HCT116 (cell line): ENCODE measurements around the gene ADGRA1. TPM values are rescaled to one million over a fixed set of nuclear protein-coding genes. Genes with fewer than 3 reads are reported as not detected.

Experiments
- ATAC-seq: fragments of 200-7000 bp; cut with Tn5 transposase; 2 replicates; pipeline ENCODE4 v1.9.1; 2020; ENCODE audit warnings: mild to moderate bottlenecking, moderate library complexity
- BruUV-seq: library from RNA; stranded (reverse); fragments of 400-500 nt; replicated peaks from 2 replicates; lab custom pipeline; 2021; lab: Mats Ljungman, UMichigan
- CTCF ChIA-PET: fragments of 300-600 bp; sonication (Branson Sonifier 250); formaldehyde crosslinking; loops from one replicate; lab custom pipeline; 2021; ENCODE audit warnings: antibody characterized with exemption; lab: Charles Lee
- POLR2A ChIA-PET: fragments of 300-600, 350-600 bp; sonication (Branson Sonifier 250); formaldehyde crosslinking; loops from one replicate; lab custom pipeline; 2021; ENCODE audit warnings: antibody characterized with exemption; lab: Charles Lee
- RAD21 ChIA-PET, 2 experiments: fragments of 300-600 bp; sonication (Branson Sonifier 250); formaldehyde crosslinking; loops; one replicate each; lab custom pipeline; 2023; ENCODE audit warnings: low total read pairs in 2 of 2; ENCODE audit not compliant: uncharacterized antibody in 2 of 2, unreplicated experiment in 2 of 2, low non-redundant PET in 1 of 2; lab: Charles Lee
- DNase-seq: peaks from one replicate; pipeline ENCODE4 v3.0.0-alpha.2; 2010; ENCODE audit warnings: low read depth, low spot score
- H2AFZ ChIP-seq: fragments of 200-600 bp; shearing (Covaris generic), sonication (generic); 2 replicates; pipeline ENCODE4 v1.6.1; 2017; ENCODE audit warnings: low read depth, mixed run types, mixed read lengths, antibody characterized with exemption, low read length; ENCODE audit not compliant: poor library complexity, severe bottlenecking
- H3K27ac ChIP-seq: 2 replicates; pipeline ENCODE4 v1.5.1; 2012; ENCODE audit warnings: low read depth, low read length
- H3K27me3 ChIP-seq: fragments of 200-600 bp; sonication (generic); 2 replicates; pipeline ENCODE4 v1.6.1; 2016; ENCODE audit warnings: mixed run types, low read length, mixed read lengths; ENCODE audit not compliant: insufficient read depth
- H3K36me3 ChIP-seq, 2 experiments: fragments of 200-500 bp in 1 of 2; fragments of 200-600 bp in 1 of 2; sonication (Bioruptor generic) in 1 of 2; sonication (generic) in 1 of 2; 2 replicates each; pipeline versions ENCODE4 v1.5.1 to v1.6.1; 2014 to 2016; ENCODE audit warnings: low read length in 2 of 2, inconsistent platforms in 1 of 2, mixed read lengths in 1 of 2, mixed run types in 1 of 2; ENCODE audit not compliant: insufficient read depth in 2 of 2, control insufficient read depth in 1 of 2
- H3K4me1 ChIP-seq, 2 experiments: fragments of 200-600 bp in 1 of 2; sonication (generic) in 1 of 2; 2 replicates each; pipeline versions ENCODE4 v1.5.1 to v1.6.1; 2012 to 2017; ENCODE audit warnings: low read length in 2 of 2, inconsistent platforms in 1 of 2, mild to moderate bottlenecking in 1 of 2, mixed read lengths in 1 of 2, mixed run types in 1 of 2, moderate library complexity in 1 of 2; ENCODE audit not compliant: insufficient read depth in 2 of 2, control insufficient read depth in 1 of 2
- H3K4me2 ChIP-seq: fragments of 200-600 bp; sonication (generic); 2 replicates; pipeline ENCODE4 v1.6.1; 2017; ENCODE audit warnings: mixed run types, low read length, mixed read lengths
- H3K4me3 ChIP-seq, 2 experiments: fragments of 200-600 bp in 1 of 2; sonication (generic) in 1 of 2; replicated peaks in 1 of 2; 2 replicates each; pipeline ENCODE4 v1.5.1; 2011 to 2016; ENCODE audit warnings: low read length in 2 of 2, control low read depth in 1 of 2, low read depth in 1 of 2, mild to moderate bottlenecking in 1 of 2, mixed read lengths in 1 of 2, mixed run types in 1 of 2
- H3K79me2 ChIP-seq: fragments of 200-600 bp; sonication (generic); 2 replicates; pipeline ENCODE4 v1.6.1; 2017; ENCODE audit warnings: mild to moderate bottlenecking, mixed run types, low read length, moderate library complexity, mixed read lengths; ENCODE audit not compliant: insufficient read depth
- H3K9ac ChIP-seq: fragments of 200-600 bp; sonication (generic); 2 replicates; pipeline ENCODE4 v1.6.1; 2016; ENCODE audit warnings: low read length, mixed read lengths
- H3K9me2 ChIP-seq: fragments of 200-600 bp; sonication (generic), shearing (Covaris generic); 2 replicates; pipeline ENCODE4 v1.6.1; 2017; ENCODE audit warnings: mixed run types, mild to moderate bottlenecking, moderate library complexity; ENCODE audit not compliant: insufficient read depth
- H3K9me3 ChIP-seq, 2 experiments: fragments of 200-500 bp in 1 of 2; fragments of 200-600 bp in 1 of 2; sonication (Bioruptor generic) in 1 of 2; sonication (generic) in 1 of 2; 2 replicates each; pipeline ENCODE4 v1.6.1; 2014 to 2017; ENCODE audit warnings: low read length in 2 of 2, mixed read lengths in 2 of 2, inconsistent platforms in 1 of 2, low read depth in 1 of 2, mild to moderate bottlenecking in 1 of 2, mixed run types in 1 of 2, moderate library complexity in 1 of 2; ENCODE audit not compliant: control insufficient read depth in 1 of 2, insufficient read depth in 1 of 2
- H4K20me1 ChIP-seq: fragments of 200-600 bp; sonication (generic), shearing (Covaris generic); 2 replicates; pipeline ENCODE4 v1.6.1; 2017; ENCODE audit warnings: mixed run types, mild to moderate bottlenecking, moderate library complexity; ENCODE audit not compliant: insufficient read depth
- ATF3 ChIP-seq: IDR thresholded peaks from 2 replicates; pipeline ENCODE4 v1.6.1; 2012
- CBX3 ChIP-seq: IDR thresholded peaks from 2 replicates; pipeline ENCODE4 v1.6.1; 2012; ENCODE audit warnings: low read depth
- CEBPB ChIP-seq: IDR thresholded peaks from 2 replicates; pipeline ENCODE4 v1.6.1; 2012; ENCODE audit warnings: low read depth
- EGR1 ChIP-seq: IDR thresholded peaks from 2 replicates; pipeline ENCODE4 v1.6.1; 2012; ENCODE audit warnings: low read depth
- EZH2phosphoT487 ChIP-seq: fragments of 200-600 bp; IDR thresholded peaks from 2 replicates; pipeline ENCODE4 v1.6.1; 2018; ENCODE audit warnings: antibody characterized with exemption, borderline replicate concordance
- JUND ChIP-seq: IDR thresholded peaks from 2 replicates; pipeline ENCODE4 v1.6.1; 2012
- SP1 ChIP-seq: IDR thresholded peaks from 2 replicates; pipeline ENCODE4 v1.6.1; 2012; ENCODE audit warnings: low read depth
- TCF7L2 ChIP-seq: IDR thresholded peaks from 2 replicates; pipeline ENCODE4 v1.7.0; 2011; ENCODE audit warnings: borderline replicate concordance, inconsistent platforms; ENCODE audit not compliant: insufficient read depth, insufficient read length; ENCODE audit errors: extremely low read depth
- ZFX ChIP-seq: fragments of 450-650 bp; IDR thresholded peaks from 2 replicates; pipeline ENCODE4 v1.6.1; 2017
- intact Hi-C: fragments of 100-400 bp; cut with micrococcal nuclease; formaldehyde crosslinking; loops from 2 replicates; pipeline ENCODE4 v1.10.0; 2022
- total RNA-seq: library from RNA; stranded (reverse); gene quantifications from one replicate; pipeline ENCODE4 v1.2.1, GENCODE V29; 2021; ENCODE audit not compliant: unreplicated experiment
- TF ChIP-seq, protein P1 (sequence below): IDR thresholded peaks from 2 replicates; pipeline ENCODE4 v1.6.1; 2012; ENCODE audit warnings: low read depth
- TF ChIP-seq, protein P2 (sequence below): IDR thresholded peaks from 2 replicates; pipeline ENCODE4 v1.6.1; 2012

The ADGRA1 gene
- total RNA-seq, 1 experiment from 2014 or later: not detected

- no peak overlapping the region for H3K4me3 ChIP-seq
- no peak overlapping the region for H3K4me2 ChIP-seq
- no peak overlapping the region for H2AFZ ChIP-seq
- ChIA-PET RAD21 (no interaction called here), POLR2A (no interaction called here), CTCF (no interaction called here)
- H3K9me2 ChIP-seq: no peaks in the 10 kb centered on the region
- BruUV-seq: no TSS peak
- no peaks in the 10 kb centered on the region for H3K27me3 ChIP-seq
- DNase-seq (no peak), ATAC-seq (no peak)
- no peak overlapping the region for H3K27ac ChIP-seq
- peaks cover 0 to 5% of the 10 kb centered on the region in 2 experiments; a peak in 1 of 4 replicates for H3K4me1 ChIP-seq
- intact Hi-C loops: no loop called here
- H4K20me1 ChIP-seq: no peaks in the 10 kb centered on the region
- no peaks in the 10 kb centered on the region for H3K79me2 ChIP-seq
- no peaks in the 10 kb centered on the region for H3K36me3 ChIP-seq
- no peak for TF ChIP-seq SP1
- no peak for TF ChIP-seq ATF3
- TF ChIP-seq ZFX: no peak
- TF ChIP-seq, protein P1, sequence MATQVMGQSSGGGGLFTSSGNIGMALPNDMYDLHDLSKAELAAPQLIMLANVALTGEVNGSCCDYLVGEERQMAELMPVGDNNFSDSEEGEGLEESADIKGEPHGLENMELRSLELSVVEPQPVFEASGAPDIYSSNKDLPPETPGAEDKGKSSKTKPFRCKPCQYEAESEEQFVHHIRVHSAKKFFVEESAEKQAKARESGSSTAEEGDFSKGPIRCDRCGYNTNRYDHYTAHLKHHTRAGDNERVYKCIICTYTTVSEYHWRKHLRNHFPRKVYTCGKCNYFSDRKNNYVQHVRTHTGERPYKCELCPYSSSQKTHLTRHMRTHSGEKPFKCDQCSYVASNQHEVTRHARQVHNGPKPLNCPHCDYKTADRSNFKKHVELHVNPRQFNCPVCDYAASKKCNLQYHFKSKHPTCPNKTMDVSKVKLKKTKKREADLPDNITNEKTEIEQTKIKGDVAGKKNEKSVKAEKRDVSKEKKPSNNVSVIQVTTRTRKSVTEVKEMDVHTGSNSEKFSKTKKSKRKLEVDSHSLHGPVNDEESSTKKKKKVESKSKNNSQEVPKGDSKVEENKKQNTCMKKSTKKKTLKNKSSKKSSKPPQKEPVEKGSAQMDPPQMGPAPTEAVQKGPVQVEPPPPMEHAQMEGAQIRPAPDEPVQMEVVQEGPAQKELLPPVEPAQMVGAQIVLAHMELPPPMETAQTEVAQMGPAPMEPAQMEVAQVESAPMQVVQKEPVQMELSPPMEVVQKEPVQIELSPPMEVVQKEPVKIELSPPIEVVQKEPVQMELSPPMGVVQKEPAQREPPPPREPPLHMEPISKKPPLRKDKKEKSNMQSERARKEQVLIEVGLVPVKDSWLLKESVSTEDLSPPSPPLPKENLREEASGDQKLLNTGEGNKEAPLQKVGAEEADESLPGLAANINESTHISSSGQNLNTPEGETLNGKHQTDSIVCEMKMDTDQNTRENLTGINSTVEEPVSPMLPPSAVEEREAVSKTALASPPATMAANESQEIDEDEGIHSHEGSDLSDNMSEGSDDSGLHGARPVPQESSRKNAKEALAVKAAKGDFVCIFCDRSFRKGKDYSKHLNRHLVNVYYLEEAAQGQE: no peak
- TF ChIP-seq JUND: no peak
- no peak for TF ChIP-seq TCF7L2
- TF ChIP-seq CBX3: no peak
- TF ChIP-seq CEBPB: no peak
- TF ChIP-seq, protein P2, sequence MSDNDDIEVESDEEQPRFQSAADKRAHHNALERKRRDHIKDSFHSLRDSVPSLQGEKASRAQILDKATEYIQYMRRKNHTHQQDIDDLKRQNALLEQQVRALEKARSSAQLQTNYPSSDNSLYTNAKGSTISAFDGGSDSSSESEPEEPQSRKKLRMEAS: no peak
- TF ChIP-seq EZH2phosphoT487: no peak
- TF ChIP-seq EGR1: no peak
- H3K9me3 ChIP-seq: no peaks in the 10 kb centered on the region
- no peak overlapping the region for H3K9ac ChIP-seq
Measured at GRCh38 chr10:133162910-133163856, 75.5 kb downstream of the ADGRA1 start.
